ENCODE results near the gene RANBP17.

DNA sequence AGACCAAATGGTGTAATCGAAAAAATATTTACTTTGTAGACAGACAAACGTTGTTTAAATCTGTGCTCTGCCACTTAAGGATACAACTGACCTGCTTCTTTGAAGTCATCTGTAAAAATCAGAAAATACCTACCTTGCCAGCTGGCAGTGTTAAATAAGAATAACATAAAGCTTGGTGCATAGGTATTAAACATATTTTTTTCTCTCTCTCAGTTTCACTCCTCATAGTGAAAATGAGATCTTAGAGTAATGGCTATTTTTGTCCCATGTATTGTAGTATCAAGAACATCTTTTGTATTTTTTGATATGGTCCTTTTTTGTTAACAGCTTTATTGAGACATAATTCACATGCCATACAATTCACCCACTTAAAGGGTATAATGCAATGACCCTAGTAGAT, 17.9 kb upstream of the RANBP17 start:
- TF ChIP-seq FOXA1 (IDR thresholded peaks at IDR 0.05), result no peak
- no peak for TF ChIP-seq ZNF384 (IDR thresholded peaks at IDR 0.05)
- TF ChIP-seq BHLHE40 (IDR thresholded peaks at IDR 0.05; ENCODE audit: borderline replicate concordance), result no peak
- no peak for TF ChIP-seq ARNT (IDR thresholded peaks at IDR 0.05)
- no peak for TF ChIP-seq SP1 (IDR thresholded peaks at IDR 0.05)

Measured in HEK293T (cell line).